ENCODE measurements around the gene RPRM.

RPRM gene

DNA sequence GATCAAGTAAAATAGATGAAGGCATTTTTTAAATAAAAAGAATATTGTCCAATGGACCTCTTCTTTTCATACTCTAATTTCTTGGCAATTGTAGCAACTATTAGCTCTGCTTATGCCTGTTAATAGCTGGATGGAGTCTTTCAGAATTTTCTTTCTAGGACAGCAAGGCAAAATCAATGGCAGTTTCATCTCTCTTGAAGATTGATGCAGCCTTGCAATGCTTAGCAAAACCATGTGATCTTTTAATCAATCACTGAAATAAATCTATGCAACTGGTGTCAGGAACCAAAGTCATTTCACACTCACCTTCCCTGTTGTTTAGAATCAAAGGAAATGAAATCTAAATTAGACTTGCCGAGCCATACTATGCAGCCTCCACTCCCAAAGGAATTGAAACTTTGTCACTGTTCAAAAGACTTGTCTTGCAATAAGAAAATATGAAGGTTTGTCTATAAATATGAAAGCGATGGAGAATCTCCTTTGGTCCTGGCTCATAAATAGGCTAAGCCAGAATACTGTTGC, 16.2 kb downstream of the RPRM start:
- Histone ChIP-seq H3K9ac (ENCODE audit: low read length) (no peak overlapping the region), H4K20me1 (ENCODE audit: insufficient read depth, low read length) (no peaks in the 10 kb centered on the region), H3K4me3 (ENCODE audit: low read depth, low read length, poor library complexity, severe bottlenecking) (no peak overlapping the region), H3K36me3 (ENCODE audit: insufficient read depth, low read length) (no peaks in the 10 kb centered on the region), H3F3A (ENCODE audit: insufficient read depth, low read length) (no peaks in the 10 kb centered on the region), H3K4me2 (ENCODE audit: low read length) (no peak overlapping the region), H3K4me1 (ENCODE audit: insufficient read depth, low read length, severe bottlenecking) (no peaks in the 10 kb centered on the region), H3K79me2 (ENCODE audit: insufficient read depth, low read length) (no peaks in the 10 kb centered on the region), H2AFZ (ENCODE audit: low read length) (no peak overlapping the region), H3K27ac (ENCODE audit: low read depth, low read length, poor library complexity, severe bottlenecking) (no peak overlapping the region), H3K27me3 (ENCODE audit: insufficient read depth, low read length) (no peaks in the 10 kb centered on the region; the same call in 1 of the 2 replicates), H3K9me3 (ENCODE audit: low read length) (no peaks in the 10 kb centered on the region), H3K9me2 (ENCODE audit: low read depth, low read length) (no peaks in the 10 kb centered on the region)
- TF ChIP-seq, protein P1, sequence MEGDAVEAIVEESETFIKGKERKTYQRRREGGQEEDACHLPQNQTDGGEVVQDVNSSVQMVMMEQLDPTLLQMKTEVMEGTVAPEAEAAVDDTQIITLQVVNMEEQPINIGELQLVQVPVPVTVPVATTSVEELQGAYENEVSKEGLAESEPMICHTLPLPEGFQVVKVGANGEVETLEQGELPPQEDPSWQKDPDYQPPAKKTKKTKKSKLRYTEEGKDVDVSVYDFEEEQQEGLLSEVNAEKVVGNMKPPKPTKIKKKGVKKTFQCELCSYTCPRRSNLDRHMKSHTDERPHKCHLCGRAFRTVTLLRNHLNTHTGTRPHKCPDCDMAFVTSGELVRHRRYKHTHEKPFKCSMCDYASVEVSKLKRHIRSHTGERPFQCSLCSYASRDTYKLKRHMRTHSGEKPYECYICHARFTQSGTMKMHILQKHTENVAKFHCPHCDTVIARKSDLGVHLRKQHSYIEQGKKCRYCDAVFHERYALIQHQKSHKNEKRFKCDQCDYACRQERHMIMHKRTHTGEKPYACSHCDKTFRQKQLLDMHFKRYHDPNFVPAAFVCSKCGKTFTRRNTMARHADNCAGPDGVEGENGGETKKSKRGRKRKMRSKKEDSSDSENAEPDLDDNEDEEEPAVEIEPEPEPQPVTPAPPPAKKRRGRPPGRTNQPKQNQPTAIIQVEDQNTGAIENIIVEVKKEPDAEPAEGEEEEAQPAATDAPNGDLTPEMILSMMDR (IDR thresholded peaks at IDR 0.05; ENCODE audit: low read length) = no peak
- no peak for TF ChIP-seq EZH2 (IDR thresholded peaks at IDR 0.05; ENCODE audit: borderline replicate concordance, low read length)

DNA sequence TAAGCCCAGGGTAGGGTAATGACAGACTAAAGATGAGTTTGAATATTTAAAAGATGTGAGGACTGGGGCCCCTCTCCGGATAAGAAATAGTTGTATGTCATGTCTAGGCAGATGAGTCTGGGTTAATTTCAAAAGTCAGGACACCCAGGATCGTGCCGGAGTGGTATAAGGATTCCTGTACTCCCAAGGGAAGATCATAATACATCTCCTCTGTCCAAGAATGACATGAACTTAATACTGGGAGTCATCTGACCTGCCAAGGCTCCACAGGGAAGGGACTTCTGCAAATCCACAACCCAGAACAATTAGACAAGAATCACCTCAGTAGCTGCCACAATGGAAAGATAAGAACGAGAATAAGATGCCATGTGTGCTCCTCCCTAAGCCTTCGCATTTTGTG, 17.1 kb downstream of the RPRM start:
- no peaks in the 10 kb centered on the region; the same call in 1 of the 2 replicates for H3K27me3 ChIP-seq (ENCODE audit: insufficient read depth, low read length)
- no peaks in the 10 kb centered on the region for H3K9me3 ChIP-seq (ENCODE audit: low read length)
- no peaks in the 10 kb centered on the region for H3K9me2 ChIP-seq (ENCODE audit: low read depth, low read length)
- H3K4me1 ChIP-seq (ENCODE audit: insufficient read depth, low read length, severe bottlenecking) = no peaks in the 10 kb centered on the region
- no peak overlapping the region for H2AFZ ChIP-seq (ENCODE audit: low read length)
- no peaks in the 10 kb centered on the region for H3K79me2 ChIP-seq (ENCODE audit: insufficient read depth, low read length)
- no peaks in the 10 kb centered on the region for H3K36me3 ChIP-seq (ENCODE audit: insufficient read depth, low read length)
- no peak overlapping the region for H3K27ac ChIP-seq (ENCODE audit: low read depth, low read length, poor library complexity, severe bottlenecking)
- TF ChIP-seq, protein P1 (IDR thresholded peaks at IDR 0.05; ENCODE audit: low read length) = no peak
- TF ChIP-seq EZH2 (IDR thresholded peaks at IDR 0.05; ENCODE audit: borderline replicate concordance, low read length) = no peak
- no peaks in the 10 kb centered on the region for H3F3A ChIP-seq (ENCODE audit: insufficient read depth, low read length)
- H3K4me2 ChIP-seq (ENCODE audit: low read length) = no peak overlapping the region
- H3K9ac ChIP-seq (ENCODE audit: low read length) = no peak overlapping the region
- H4K20me1 ChIP-seq (ENCODE audit: insufficient read depth, low read length) = no peaks in the 10 kb centered on the region
- H3K4me3 ChIP-seq (ENCODE audit: low read depth, low read length, poor library complexity, severe bottlenecking) = no peak overlapping the region

DNA sequence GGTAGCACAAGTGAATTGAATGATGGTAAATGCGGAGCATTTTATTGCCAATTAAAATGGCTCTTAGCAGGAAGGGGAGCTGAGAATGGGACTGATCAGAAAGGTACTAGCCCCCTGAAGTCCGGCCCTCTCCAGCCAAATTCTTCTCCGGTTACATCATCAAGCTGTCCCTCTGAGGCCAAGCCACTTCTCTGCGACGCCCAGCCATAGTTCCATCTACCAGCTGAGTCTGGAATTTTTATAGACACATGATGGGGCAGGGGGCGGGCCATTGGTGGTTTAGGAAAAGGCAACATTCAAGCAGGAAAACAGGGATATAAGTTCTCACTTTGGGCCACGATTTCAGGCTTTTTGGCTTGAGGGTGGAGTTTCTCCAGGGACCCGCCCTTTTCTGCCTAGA, 22.7 kb downstream of the RPRM start:
- H3K36me3 ChIP-seq (ENCODE audit: insufficient read depth, low read length) = no peaks in the 10 kb centered on the region
- H3K9me3 ChIP-seq (ENCODE audit: low read length) = no peaks in the 10 kb centered on the region
- no peaks in the 10 kb centered on the region for H3F3A ChIP-seq (ENCODE audit: insufficient read depth, low read length)
- no peaks in the 10 kb centered on the region for H3K4me1 ChIP-seq (ENCODE audit: insufficient read depth, low read length, severe bottlenecking)
- no peaks in the 10 kb centered on the region for H3K27me3 ChIP-seq (ENCODE audit: insufficient read depth, low read length)
- no peaks in the 10 kb centered on the region for H3K9me2 ChIP-seq (ENCODE audit: low read depth, low read length)
- no peak overlapping the region for H3K4me3 ChIP-seq (ENCODE audit: low read depth, low read length, poor library complexity, severe bottlenecking)
- no peak overlapping the region for H3K9ac ChIP-seq (ENCODE audit: low read length)
- no peaks in the 10 kb centered on the region for H3K79me2 ChIP-seq (ENCODE audit: insufficient read depth, low read length)
- no peak overlapping the region for H3K4me2 ChIP-seq (ENCODE audit: low read length)
- no peaks in the 10 kb centered on the region for H4K20me1 ChIP-seq (ENCODE audit: insufficient read depth, low read length)
- no peak overlapping the region for H3K27ac ChIP-seq (ENCODE audit: low read depth, low read length, poor library complexity, severe bottlenecking)
- H2AFZ ChIP-seq (ENCODE audit: low read length) = no peak overlapping the region
- no peak for TF ChIP-seq EZH2 (IDR thresholded peaks at IDR 0.05; ENCODE audit: borderline replicate concordance, low read length)
- TF ChIP-seq, protein P1 (IDR thresholded peaks at IDR 0.05; ENCODE audit: low read length) = no peak

Data from OCI-LY1 (cell line).